8988T (cell line): ENCODE measurements around the gene CD40.

Experiments used
- DNase-seq: peaks from one replicate; pipeline ENCODE4 v3.0.0; 2011

CD40 gene

DNA sequence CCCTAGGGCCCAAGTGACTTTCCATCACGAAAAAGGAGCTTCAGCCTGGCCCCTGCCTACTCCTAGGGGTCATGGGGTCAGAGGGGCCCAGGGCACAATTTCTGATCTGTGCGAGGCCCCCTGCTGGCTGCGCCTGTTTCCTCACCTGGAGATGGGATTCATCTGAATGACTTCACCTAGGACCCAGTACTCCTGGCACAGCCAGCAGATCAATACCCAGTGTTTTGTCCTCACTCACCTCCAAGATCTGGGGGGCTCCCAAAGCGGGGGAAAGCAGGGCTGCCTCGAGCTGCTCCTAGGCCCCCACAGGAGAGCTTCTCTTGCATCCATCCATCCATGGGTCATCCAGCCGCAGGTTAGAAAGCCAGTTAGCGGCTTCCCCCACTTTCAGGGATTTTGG lies 33.8 kb downstream of the CD40 start:
- DNase-seq: peak; percentile 78

DNA sequence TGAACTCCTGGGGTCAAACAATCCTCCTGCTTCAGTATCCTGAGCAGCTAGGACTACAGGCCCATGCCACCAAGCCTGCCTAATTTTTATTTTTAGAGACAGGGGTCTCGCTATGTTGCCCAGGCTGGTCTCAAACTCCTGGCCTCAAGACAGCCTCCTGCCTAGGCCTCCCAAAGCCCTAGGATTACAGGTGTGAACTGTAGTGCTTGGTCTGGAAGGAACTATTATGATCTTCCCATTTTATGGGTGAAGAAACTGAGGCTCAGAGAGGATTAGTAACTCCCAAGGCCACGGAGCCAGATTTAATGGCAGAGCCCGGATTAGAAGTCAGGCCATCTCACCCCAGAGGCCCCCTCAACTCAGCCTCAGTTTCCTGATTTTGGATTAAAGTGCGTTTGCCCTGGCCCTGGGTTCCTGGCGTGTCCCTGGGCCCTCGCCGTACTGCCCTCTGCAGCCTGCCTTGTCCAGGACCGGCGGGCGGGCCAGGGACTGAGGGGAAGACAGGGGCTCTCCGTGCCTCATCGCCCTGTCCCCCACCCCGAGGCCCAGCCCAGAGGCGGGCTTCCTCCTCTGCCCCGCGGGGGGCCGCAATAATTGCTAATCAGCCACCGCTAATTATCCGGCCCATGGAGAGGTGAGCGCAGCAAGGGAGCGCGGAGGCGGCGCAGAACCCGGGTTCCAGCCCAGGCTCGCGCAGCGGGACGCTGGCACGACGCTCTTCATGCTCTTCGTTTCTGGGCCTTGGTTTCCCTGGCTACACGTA lies 34.9 kb downstream of the CD40 start:
- DNase-seq: no peak

DNA sequence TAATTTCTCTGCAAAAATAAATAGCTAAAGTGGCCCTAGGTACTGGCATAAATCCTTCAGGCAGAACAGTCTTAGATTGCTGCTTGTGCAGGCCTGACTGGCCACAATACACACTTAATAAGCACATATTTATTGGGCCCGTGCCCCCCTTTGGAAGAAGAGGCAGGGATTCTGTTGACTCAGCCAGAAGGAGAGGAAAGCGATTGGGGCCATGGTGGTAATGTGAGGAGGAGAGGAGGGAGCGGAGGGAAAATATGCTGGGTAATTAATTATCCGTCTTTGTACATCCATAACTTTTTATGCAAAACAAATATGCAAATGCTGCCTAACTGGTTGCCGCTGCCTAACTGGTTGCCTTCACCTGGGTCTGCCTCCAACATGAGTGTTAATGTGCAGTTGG lies 36.2 kb downstream of the CD40 start:
- no peak for DNase-seq

DNA sequence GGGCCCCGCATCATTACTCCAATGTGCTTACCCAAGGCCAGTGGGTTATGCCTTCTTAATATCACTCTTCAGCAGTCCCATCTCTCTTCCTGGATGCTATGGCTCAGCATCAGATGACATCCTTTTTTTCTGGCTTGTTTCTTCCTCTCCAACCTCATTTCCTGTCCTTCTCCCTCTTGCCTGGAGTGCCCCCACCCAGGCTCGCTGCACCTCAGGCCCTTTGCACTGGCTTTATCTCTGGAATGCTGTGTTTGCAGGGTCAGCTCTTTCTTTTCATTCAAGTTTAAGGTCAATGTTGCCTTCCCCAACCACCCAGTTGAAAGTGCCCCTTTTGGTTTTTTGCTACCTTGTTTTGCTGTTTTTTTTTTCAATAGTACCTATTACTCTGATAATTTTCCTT lies 36.7 kb downstream of the CD40 start:
- DNase-seq: no peak

DNA sequence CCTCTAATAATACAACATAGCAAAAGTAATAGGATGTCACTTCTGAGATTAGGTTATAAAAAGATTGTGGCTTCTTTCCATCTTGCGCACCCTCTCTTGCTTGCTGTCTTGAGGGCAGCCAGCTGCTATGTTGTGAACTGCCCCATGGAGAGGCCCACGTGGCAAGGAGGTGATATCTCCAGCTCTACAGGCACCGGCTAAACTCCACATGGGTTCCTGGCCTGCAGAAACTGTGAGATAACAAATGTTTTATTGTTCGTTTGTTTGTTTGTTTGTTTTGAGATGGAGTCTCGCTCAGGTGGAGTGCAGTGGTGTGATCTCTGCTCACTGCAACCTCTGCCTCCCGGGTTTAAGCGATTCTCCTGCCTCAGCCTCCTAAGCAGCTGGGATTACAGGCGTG lies 38.0 kb downstream of the CD40 start:
- no peak for DNase-seq

DNA sequence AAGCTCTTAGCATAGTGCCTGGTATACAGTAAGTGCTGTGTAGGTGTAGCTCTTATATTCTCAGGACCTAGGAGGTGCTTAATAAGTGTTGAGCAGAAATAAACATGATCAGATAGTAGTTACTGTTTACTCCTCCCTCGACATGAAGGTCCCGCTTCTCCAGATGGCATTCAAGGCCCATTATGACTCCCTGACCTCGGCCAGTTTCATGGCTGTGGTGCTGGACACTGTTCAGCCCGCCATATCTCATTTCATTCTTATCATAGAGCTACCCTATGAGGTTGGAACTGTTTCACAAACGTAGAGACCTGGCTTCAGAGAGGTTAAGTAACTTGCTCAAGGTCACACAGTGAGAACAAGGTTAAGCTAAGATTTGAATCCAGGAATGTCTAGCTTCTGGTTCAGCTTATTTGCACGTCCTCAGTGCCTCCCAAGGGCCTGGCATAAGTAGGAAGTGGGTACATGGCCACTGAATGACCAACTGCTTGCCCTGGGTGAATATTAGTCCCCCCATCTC lies 39.0 kb downstream of the CD40 start:
- DNase-seq: no peak

DNA sequence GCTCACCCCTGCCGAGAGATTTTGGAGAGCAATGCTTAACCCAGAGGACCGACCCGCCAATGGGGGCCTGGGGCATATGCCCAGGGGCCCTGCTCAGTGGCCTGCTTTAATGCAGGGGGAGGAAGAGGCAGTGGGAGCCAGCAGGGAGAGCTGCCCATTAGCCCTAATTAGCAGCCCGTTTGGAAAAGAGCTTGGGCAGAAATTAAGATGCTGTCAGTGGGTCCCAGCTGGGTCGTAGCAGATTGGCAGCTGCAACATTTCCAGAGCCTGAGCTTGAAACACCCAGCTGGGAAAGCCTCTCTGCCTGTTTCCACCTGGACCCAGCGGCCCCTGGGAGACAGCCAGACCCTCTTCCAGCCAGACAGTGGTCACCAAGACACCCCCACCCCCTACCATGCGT lies 39.5 kb downstream of the CD40 start:
- DNase-seq: no peak

DNA sequence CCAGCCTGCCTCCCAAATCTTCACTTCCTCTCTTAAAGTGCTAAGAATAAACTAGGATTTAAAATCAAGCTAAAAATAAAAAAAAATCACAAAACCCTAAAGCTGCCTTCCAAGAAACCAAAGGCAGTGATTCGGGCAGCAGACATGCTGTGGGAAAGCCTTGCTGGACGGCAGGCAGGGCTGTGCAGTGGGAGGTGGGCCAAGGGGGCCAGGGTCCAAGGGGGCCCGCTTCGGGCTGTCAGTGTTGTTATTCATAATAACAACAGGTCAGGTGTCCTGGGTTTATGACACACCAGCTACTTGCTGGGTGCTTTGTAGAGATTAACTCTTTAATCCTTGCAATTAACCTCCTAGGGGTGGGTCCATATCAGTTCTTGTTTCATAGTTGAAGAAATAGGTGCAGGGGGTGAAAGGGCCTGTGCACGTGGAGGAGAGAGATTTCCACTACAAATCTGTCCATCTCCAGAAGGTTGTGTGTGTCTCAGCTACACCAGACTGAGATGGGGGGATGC lies 40.4 kb downstream of the CD40 start:
- no peak for DNase-seq

DNA sequence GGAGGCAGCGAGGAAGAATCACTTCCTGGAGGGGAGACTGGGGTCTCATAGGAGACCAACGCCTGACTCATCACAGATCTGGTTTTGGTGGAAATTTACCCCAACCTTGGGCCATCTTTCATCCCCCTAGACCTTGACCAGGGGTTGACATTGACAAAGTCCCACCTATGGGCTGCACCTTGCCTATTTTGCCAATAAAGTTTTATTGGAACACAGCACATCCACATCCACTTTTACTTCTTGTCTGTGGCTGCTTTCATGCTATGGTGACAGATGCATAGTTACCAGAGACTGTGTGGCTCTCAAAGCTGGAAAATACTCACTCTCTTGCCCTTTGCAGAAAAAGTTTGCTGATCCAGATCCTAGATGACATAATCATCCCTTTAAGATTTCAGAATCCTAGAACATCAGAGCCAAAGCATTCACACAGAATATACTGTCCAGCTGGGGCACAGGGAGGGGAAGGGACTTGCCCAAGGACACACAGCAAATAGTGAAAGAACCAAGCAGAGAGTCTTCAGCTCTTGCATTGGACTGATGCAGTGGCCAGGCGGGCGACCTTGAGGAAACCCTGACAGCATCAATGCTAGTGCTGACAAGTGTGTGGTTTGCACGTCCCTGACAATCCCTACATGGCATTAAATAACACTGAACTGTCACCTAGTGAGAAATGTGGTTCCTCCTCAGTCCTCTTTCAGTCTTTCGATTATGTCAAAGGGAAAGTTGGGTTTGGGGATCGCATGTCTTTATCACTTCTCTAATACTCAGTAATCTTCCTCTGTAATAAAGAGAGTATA lies 41.2 kb downstream of the CD40 start:
- DNase-seq: no peak

DNA sequence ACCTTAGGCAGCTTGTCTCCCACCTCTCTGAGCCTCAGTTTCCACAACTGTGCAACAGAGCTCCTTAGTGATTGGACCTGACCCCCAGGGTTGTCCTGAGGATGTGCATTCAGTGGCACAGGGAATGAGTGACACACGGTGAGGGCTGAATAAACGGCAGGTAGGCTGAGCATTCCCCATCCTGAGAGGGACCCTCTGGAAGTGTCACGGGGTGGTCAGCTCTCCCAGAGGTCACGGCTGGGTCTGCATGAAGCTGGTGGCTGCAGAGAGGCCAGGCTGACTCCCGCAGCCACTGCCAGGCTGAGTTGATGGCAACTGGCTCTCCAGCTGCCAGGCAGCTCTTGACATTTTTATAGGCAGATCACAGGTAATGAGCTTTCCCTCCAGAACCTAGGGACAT lies 42.5 kb downstream of the CD40 start:
- no peak for DNase-seq

DNA sequence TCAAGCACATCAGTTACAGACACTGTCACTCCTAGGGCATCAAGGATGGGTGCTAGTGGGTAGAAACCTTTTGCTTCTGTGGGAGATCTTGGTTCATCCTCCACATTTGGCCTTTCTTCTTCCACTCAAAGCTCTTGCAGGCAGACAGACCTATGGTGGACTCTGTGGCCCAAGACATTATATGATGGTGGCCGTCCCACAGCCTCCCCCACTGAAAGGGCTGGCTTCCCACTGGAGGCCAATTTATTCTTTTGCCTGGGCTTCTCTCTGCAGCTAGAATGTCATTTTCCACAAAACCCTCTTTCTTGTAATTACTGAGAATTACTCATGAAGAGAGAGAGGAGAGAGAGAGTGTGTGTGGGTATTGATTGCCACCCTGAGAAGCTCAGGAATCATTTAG lies 43.8 kb downstream of the CD40 start:
- no peak for DNase-seq

DNA sequence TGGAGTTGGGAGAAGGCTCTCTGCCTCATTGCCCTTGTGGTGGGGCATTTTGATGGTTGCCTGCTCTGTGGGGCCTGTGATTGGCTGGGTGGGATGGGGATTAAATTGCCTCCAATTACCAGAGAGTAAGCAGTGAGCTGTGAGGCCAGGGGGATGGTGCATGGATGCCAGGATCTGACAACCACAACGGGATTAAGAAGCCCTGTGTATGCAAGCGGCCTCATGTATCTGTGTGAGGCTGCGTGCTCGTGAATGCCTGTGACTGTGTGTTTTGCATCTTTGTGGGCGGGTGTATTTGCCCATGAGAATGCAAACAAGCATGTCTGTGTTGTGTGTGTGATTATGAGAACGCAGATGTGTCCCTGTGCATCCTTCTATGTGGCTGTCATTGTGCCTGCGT lies 46.1 kb downstream of the CD40 start:
- no peak for DNase-seq

DNA sequence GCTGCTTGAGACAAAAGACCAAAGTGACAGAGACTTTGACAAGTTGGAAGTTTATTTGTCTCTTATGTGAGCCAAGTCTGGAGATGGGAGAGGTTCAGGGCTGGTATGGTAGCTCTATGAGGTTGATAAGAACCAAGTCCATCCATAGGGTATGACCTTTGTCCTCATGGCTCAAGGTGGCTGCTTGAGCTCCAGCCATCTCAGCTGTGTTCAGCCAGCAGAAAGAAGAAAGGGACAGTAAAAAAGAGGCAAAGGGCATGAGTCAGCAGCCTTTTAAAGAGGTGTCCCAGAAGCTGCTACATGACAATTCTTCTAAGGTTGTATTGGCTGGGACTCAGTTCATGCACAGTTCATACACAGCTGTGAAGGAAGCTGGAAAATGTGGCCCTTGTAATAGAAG lies 49.0 kb downstream of the CD40 start:
- no peak for DNase-seq

DNA sequence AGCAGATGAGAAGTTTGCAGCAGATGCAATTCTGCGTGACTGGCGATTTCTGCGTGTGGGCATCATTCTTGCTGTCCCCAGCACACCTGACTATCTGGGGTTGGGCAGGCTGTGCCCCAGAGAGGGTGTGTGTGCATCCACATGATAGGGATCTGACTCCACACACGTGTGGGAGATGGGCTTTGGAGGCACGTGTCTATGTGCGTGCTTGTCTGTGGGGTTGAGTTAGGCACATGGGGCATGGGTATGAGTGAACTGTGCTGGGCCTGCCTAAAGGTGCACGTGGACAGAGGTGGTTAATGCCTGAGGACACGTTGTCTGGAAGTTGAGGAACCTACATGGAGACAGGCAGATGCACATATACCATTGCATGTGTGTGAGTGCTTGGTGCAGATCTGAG lies 50.3 kb downstream of the CD40 start:
- DNase-seq: no peak

DNA sequence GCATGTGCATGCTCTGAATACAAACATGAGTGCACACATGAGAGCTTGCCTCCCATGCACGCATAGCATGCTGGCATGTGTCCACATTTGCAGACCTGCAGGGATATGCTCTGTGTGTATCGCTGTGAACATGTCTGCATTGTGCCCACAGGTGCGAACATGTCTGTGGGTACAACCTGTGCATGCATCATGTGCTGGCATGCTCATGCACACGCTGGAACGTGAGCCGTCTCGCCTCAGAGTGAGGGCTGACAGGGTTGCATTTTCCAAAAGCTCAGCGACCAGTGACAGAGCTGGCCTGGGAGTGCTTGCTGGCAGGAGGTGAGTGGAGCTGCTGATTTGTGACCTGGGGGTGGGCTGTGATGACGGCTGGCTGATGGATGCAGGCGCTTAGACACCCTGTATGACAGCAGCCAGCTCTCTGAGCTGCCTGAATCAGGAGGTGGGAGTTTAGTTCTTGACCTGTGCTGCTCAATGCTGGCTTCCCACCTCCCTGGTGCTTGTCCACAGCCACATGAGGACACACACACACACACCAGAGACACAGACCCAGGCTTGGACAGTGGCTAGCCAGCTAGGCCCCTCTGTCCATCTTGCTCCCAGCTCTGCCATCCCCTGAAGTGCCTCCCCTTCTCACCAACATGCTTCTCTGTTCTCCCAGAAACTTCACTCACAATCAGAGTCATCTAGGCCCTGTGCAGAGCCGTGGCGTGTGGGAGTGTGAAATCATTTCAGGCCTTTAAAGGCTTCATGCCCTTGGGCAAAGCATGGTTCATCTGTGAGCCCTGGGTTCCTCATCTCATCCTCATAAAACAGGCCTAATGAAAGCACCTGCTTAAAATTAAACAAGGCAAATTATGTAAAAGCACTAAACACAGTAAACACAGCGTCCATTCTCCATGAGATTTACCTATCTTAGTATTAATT lies 51.4 kb downstream of the CD40 start:
- no peak for DNase-seq

DNA sequence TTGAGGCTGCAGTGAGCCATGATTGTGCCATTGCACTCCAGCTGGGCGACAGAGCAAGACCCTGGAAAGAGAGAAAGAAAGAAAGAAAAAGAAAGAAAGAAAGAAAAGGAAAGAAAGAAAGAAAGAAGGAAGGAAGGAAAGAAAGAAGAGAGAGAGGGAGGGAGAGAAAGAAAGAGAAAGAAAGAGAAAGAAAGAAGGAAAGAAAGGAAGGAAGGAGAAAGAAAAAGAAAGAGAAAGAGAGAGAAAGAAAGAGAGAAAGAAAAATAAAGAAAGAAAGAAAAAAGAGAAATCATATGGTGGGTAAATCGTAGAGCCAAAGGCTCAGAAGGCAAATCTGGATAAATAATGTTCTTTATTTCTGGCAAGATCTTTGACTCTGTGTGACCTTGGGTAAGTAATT lies 53.4 kb downstream of the CD40 start:
- no peak for DNase-seq

DNA sequence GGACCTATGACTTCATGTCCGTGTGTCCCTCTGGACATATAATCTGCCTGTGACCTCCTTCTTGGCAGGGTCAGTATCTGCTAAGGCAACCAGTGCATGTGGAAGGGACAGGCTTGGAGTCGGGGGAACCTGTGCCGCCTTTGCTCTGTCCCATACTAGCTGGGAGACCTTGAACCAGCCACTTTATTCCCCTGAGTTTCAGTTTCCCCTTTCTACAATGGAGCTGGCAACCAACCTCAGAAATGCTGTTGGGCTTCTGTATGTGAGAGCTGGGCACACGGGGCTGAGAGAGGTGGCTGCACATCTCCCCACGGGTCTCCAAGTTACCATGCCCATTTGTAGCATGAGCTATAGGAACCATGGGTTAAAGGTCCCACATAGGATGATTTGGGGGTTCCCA lies 53.8 kb downstream of the CD40 start:
- DNase-seq: no peak

DNA sequence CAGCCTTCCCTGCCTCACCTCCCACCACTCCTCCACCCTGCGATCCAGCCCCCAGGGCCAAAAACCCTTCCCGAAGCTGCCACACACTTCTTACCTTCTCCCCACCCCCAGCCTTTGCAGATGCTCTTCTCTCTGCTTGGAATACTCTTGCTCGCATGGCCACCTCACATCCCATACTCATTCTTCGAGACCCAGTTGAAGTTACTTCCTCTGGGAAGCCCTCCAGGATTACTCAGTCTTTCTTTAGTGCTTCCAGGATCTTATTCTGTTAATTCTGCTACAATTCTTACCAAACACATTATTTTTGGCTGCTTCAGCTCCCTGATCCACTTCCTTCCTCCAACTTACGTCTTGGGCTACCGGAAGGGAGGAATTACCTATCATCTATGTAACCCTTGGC lies 54.3 kb downstream of the CD40 start:
- DNase-seq: no peak

DNA sequence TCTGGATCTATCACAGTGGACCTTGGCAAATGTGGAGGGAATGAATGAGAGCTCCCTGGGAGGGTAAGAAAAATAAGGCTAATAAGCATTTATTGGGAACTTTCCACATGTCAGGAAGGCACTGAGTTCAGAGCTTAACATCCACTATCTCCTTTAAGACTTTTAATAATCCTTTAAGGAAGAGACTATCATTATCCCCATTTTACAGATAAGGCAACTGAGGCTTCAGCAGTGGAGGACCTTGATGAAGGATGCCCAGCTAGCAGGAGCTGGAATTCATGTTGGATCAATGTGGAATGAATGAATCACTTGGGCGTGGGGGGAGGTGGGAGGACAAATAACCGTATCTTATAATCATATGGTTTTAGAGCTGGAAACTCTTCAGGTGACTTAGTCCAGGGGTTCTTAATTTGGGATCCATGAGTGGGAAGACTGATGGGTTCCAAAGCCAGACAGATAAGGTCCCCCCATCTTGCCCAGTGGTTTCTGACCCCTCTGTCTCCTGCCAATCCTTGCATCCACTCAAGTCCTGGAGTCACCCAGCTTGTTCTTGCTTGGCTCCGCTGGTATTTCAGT lies 54.9 kb downstream of the CD40 start:
- no peak for DNase-seq

DNA sequence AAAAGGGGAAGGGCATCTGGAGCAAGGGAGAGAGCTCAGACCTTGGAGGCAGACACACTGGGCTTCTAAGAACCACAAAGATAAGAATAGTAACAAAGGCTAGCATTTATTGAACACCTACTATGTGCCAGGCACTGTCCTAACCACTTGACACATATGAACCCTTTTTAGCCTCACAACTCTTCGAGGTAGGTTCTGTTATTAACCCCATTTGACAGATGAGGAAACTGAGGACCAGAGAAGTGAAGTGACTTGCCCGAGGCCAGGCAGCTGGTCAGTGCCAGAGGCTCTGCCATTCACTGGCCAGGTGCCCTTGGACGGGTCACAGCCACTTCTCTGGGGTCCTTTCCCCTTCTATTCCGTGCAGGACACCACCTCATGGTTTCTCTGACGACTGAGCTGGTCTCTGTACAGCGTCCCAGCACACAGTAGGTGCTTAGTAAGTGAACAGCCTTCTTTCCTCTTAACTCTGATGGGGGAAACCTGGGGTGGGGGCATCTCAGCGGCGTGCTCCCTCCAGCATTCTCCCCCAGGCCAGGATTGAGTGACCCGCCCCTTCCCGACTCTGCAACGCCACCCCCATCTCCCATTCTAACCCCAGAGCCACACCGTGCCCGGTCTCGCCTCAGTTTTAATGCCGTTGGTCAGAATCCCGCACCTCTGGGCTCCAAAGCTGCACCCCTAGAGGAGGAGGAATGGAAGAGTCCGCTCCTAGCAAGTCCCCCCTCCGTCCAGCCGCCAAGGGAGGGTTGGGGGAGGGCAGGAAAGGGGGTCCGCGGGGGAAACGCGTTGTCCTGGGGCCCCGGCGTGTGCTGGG lies 55.7 kb downstream of the CD40 start:
- DNase-seq: no peak

DNA sequence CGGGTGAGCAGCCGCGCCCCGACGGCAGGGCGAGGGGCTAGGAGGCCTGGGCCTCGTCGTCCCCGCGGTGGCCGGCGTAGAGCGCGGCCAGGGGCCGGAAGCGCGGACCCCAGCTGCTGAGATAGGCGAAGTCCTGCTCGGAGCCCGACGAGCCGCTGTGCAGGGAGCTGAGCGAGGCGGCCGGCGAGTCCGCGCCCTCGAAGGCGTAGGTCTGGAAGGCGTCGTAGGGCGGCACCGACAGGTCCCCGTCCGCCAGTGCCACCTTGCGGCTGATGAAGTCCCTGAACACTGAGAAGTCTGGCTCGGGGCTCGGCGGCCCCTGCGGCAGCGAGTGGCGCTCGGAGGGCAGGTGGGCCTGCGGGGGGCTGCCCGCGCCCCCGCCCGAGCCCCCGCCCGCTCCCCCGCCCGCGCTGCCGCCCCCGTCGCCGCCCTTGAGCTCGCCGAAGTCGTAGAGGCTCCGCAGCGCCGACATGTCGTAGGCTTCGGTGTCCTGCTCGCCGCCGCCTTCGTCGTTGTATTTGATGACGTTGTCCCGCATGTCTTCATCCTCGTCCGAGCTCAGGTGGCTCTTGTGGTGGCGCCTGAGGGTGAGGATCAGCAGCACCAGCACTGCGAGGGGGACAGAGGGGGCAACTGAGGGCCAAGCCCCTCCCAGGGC lies 56.5 kb downstream of the CD40 start:
- DNase-seq: peak; percentile 82
